GM06990 (cell line): ENCODE results near the gene SDCCAG8.

Source experiments
- DNase-seq: peaks from one replicate; pipeline ENCODE4 v3.0.0-alpha.2; 2011; ENCODE audit not compliant: insufficient read length; ENCODE audit errors: extremely low read depth
- H3K27me3 ChIP-seq: replicated peaks from 2 replicates; pipeline ENCODE4 v1.6.0; 2011; ENCODE audit warnings: low read length; ENCODE audit not compliant: control insufficient read depth, insufficient read depth
- H3K36me3 ChIP-seq: 2 replicates; pipeline ENCODE4 v1.5.1; 2011; ENCODE audit warnings: low read length; ENCODE audit not compliant: control insufficient read depth, insufficient read depth
- H3K4me3 ChIP-seq: replicated peaks from 2 replicates; pipeline ENCODE4 v1.5.1; 2011; ENCODE audit warnings: low read depth, mild to moderate bottlenecking, control low read depth, low read length
- TF ChIP-seq, protein P1 (sequence below): IDR thresholded peaks from 2 replicates; pipeline ENCODE4 v1.5.1; 2011; ENCODE audit warnings: low read length, control low read depth, mild to moderate bottlenecking, inconsistent platforms; ENCODE audit not compliant: insufficient read depth, poor library complexity, severe bottlenecking

SDCCAG8 gene

DNA sequence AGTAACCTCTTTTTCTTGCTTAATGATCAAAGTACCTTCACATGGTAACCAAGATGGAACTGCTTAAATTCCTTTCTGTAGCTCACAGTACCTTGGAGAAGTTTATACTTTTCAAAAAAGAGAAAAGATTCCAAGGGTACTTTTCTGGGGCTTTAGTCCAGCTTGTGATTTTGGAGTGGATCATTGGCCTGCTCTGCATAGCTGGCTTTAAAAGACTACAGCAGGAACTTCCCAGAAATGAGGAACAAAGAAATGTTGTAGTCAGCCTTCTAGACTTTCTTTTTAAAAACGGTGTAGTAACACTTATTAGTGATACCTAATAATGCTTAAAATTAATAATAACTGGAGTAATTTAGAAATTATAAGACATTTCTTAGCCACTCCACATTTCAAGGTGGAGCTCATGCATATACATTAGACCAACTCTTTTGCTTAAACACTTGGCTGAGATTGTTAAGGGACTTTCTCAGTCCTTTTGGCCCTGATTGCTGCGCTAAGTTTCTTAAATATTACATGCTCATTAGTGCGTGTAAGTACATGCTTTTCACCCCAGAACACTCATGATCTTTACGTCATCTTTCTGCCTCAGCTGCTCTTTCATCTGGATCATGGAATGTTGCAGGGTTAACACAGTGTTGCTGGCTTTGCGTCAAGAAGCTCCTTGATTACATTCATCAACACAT, 57.3 kb downstream of the SDCCAG8 start:
- peaks cover 2% of the 10 kb centered on the region for H3K36me3 ChIP-seq
- no peaks in the 10 kb centered on the region for H3K27me3 ChIP-seq
- DNase-seq: peak; percentile 32
- TF ChIP-seq, protein P1, sequence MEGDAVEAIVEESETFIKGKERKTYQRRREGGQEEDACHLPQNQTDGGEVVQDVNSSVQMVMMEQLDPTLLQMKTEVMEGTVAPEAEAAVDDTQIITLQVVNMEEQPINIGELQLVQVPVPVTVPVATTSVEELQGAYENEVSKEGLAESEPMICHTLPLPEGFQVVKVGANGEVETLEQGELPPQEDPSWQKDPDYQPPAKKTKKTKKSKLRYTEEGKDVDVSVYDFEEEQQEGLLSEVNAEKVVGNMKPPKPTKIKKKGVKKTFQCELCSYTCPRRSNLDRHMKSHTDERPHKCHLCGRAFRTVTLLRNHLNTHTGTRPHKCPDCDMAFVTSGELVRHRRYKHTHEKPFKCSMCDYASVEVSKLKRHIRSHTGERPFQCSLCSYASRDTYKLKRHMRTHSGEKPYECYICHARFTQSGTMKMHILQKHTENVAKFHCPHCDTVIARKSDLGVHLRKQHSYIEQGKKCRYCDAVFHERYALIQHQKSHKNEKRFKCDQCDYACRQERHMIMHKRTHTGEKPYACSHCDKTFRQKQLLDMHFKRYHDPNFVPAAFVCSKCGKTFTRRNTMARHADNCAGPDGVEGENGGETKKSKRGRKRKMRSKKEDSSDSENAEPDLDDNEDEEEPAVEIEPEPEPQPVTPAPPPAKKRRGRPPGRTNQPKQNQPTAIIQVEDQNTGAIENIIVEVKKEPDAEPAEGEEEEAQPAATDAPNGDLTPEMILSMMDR: no peak
- peak overlapping the region; percentile 19 for H3K4me3 ChIP-seq

DNA sequence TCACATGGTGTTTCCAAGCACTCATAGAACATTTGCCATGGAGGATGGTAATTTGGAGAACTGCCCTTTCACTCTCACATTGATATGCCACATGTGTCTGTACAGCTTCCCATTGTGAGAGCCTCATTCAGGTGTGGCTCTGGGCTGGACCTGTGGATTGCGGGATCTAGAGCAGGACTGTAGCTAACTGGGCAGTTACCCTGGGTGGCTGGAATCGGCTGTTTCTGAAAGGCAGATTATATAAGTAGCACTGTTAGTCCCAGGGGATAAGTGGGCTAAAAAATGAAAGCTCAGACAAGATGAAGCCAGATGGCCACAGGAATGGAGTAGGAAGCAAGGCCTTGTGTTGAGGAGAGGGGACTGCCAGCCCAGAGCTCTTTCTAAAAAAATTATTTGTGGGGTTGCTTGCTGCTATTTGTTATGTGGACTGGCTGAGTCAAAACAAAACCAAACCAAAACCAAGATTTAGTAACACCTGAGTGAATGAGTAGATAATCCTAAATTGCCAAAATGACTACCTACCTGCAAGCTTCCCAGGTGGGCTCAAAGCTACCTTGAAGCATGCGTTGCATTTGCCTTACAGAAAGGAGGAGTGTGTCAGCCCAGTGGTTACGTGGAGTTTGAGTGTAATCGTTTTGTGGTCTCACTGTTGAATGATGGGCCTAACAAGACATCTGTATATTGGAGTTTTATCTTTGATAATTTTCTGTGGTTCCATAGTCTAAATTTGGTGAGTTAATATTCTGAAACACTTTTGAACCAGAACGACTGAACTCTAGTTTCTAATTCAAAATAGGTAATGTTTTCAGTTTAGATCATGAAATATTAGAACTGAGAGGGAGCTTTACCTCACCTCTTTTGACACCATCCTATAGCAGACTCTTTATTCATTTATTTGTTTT, 58.0 kb downstream of the SDCCAG8 start:
- peaks cover 2% of the 10 kb centered on the region for H3K36me3 ChIP-seq
- H3K4me3 ChIP-seq: peak overlapping the region; percentile 32
- no peaks in the 10 kb centered on the region for H3K27me3 ChIP-seq
- TF ChIP-seq, protein P1: no peak
- peak; percentile 71 for DNase-seq

DNA sequence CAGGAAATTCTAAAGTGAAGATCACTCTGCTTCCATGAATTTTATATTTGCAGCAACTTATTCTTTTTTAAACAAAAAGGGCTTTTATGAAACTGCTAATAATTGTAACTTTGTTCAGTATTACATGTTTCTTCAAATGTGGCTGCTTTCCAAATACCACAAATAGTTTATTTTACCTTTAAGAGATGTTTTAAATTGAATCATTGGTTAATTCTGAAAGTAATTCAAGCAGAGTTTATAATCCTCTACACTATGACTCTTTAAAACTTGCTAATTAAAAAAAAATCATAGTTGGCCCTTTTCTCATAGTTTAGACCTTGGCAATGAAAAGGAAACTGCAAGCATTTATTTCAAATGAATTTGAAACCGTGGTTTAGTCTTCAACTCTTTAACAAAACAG, 59.6 kb downstream of the SDCCAG8 start:
- DNase-seq: no peak
- H3K27me3 ChIP-seq: no peaks in the 10 kb centered on the region
- no peak overlapping the region for H3K4me3 ChIP-seq
- TF ChIP-seq, protein P1: no peak
- H3K36me3 ChIP-seq: peaks cover 2% of the 10 kb centered on the region

DNA sequence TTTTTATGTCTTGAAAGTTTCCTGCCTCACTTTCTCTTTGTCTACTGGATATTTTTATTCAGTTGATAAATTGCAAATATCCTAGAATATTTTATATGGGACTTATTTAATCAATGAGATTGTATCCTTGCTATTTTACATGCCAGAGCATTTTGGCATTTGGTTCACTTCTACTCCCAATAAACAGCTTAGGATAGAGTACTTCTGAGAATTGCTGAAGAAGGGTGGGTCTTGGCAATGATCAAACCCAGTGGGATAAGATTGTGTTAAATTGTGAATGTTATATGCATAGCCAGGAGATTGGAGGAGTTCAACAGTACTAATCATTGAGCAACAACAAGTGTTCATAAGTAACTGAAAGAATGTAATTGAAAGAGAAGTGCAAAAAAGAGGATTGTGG, 60.1 kb downstream of the SDCCAG8 start:
- Histone ChIP-seq H3K4me3 (no peak overlapping the region), H3K36me3 (peaks cover 2% of the 10 kb centered on the region), H3K27me3 (no peaks in the 10 kb centered on the region)
- DNase-seq: no peak
- TF ChIP-seq, protein P1: no peak

DNA sequence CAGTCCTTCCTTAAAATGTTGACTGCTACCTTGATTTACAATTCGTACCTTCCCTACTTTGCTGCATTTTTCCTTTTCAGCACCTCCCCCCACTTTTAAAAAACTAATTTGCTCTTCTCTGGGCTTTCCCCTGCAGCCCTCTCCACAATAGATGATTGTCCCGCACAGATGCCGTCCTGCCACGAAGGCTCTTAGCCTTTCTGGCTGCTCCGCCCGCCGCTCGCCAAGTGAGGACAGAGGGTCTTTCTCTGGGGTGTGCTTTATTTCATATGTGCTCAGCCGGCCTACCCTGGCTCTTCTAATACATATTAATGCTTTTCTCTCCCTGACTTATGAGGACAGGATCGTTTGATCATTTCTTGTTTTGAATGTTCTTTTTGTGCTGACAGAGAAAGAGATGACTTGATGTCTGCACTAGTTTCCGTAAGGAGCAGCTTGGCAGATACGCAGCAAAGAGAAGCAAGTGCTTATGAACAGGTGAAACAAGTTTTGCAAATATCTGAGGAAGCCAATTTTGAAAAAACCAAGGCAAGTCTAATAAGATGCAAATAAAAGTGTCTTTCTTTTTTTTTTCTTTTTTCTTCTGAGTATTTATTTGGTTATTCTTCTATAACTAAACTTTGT, 60.6 kb downstream of the SDCCAG8 start:
- Histone ChIP-seq H3K4me3 (no peak overlapping the region), H3K36me3 (peaks cover 2% of the 10 kb centered on the region), H3K27me3 (no peaks in the 10 kb centered on the region)
- DNase-seq: no peak
- TF ChIP-seq, protein P1: no peak
